Gastrocnemius medialis (tissue), 4 donors: Measurements from ENCODE around the gene PFKFB3. TPM values are rescaled to one million over a fixed set of nuclear protein-coding genes. Genes with fewer than 3 reads are reported as not detected.

ENCODE experiments used
- ATAC-seq, 2 donors: fragments of 150-250 bp; one replicate each; pipeline ENCODE4 v1.9.1; 2016
- DNase-seq, 2 donors: peaks; one replicate each; pipeline ENCODE4 v3.0.0-alpha.2; 2019
- H3K27ac ChIP-seq, 4 donors: fragments of 200-600 bp; sonication (generic); 1 replicate in 1 of 4; 2 replicates in 3 of 4; pipeline ENCODE4 v1.5.1; 2016 to 2018; ENCODE audit warnings: mild to moderate bottlenecking in 2 of 4, moderate library complexity in 1 of 4
- H3K27me3 ChIP-seq, 3 donors: fragments of 200-600 bp; sonication (generic) in 2 of 3; 1 replicate in 1 of 3; 2 replicates in 2 of 3; pipeline versions ENCODE4 v1.5.1 to v1.6.0; 2016 to 2019; ENCODE audit warnings: mild to moderate bottlenecking in 1 of 3, moderate library complexity in 1 of 3
- H3K36me3 ChIP-seq, 2 donors: fragments of 200-600 bp; sonication (generic) in 1 of 2; one replicate each; pipeline ENCODE4 v1.5.1; 2017 to 2018
- H3K4me1 ChIP-seq, 2 donors: fragments of 200-600 bp; sonication (generic) in 1 of 2; one replicate each; pipeline ENCODE4 v1.5.1; 2016 to 2017; ENCODE audit warnings: mild to moderate bottlenecking in 2 of 2
- H3K4me3 ChIP-seq, 4 donors: fragments of 200-600 bp; sonication (generic) in 3 of 4; 1 replicate in 1 of 4; 2 replicates in 3 of 4; pipeline ENCODE4 v1.5.1; 2016 to 2019; ENCODE audit warnings: mild to moderate bottlenecking in 2 of 4
- H3K9me3 ChIP-seq, 3 donors: fragments of 200-600 bp; sonication (generic) in 2 of 3; 1 replicate in 1 of 3; 2 replicates in 2 of 3; pipeline ENCODE4 v1.5.1; 2016 to 2019
- CTCF ChIP-seq, 5 experiments: fragments of 450-650 bp in 3 of 5; fragments of 200-600 bp in 2 of 5; sonication (generic) in 2 of 5; IDR thresholded peaks in 4 of 5; conservative IDR thresholded peaks in 1 of 5; 1 replicate in 4 of 5; 2 replicates in 1 of 5; pipeline ENCODE4 v1.5.1; 2016 to 2019; ENCODE audit warnings: antibody characterized with exemption in 5 of 5, mild to moderate bottlenecking in 3 of 5, moderate library complexity in 3 of 5
- POLR2A ChIP-seq, 2 donors: fragments of 450-650 bp; IDR thresholded peaks; one replicate each; pipeline ENCODE4 v1.6.1; 2017; ENCODE audit warnings: antibody characterized with exemption in 2 of 2, mild to moderate bottlenecking in 2 of 2, moderate library complexity in 2 of 2
- in situ Hi-C, 4 donors: fragments of 200-750 bp; cut with MboI; loops; one replicate each; pipeline versions ENCODE4 v1.15.0 to v1.8.0; 2017; ENCODE audit warnings: low sequenced_read_pairs in 4 of 4
- intact Hi-C: fragments of 100-400 bp; cut with DNase I; formaldehyde crosslinking; loops from one replicate; pipeline ENCODE4 v1.15.1; 2023; ENCODE audit warnings: low total_unique reads
- total RNA-seq, 4 donors: library from RNA; depleted of rRNA; stranded (reverse); fragments of >200 nt; gene quantifications; one replicate each; pipeline versions ENCODE4 v1.1.0 to v1.2.3, GENCODE V29; 2016

The PFKFB3 gene
- total RNA-seq, 4 donors from 2014 or later = 218 to 1,159 (median 337) TPM

- no peak for ATAC-seq
- H3K27ac ChIP-seq = peak overlapping the region in 2 of 4 donors; percentile 39 to 55
- in situ Hi-C loops = loop anchor here in 1 of 4 donors (10.0 kb wide), 1 partner anchor 187 kb away; no protein-coding TSS in a partner anchor
- H3K4me3 ChIP-seq = no peak overlapping the region
- intact Hi-C loops = no loop called here
- TF ChIP-seq POLR2A (IDR thresholded peaks at IDR 0.05) (no peak), CTCF (IDR thresholded peaks at IDR 0.05 in 4 of 5, conservative IDR thresholded peaks at IDR 0.05 in 1 of 5) (no peak)
- no peaks in the 10 kb centered on the region for H3K9me3 ChIP-seq
- H3K27me3 ChIP-seq = no peaks in the 10 kb centered on the region
- H3K36me3 ChIP-seq = peaks cover 31 to 99% of the 10 kb centered on the region in 2 donors
- no peak for DNase-seq
- peaks cover 0 to 17% of the 10 kb centered on the region in 2 donors for H3K4me1 ChIP-seq
Measured at GRCh38 chr10:6217611-6218010, 14.9 kb downstream of the PFKFB3 start.

GRCh38 chr10:6218692-6219493, 16.2 kb downstream of the PFKFB3 start:
- H3K27ac ChIP-seq = peak overlapping the region in 3 of 4 donors; percentile 29 to 61 (median 54)
- intact Hi-C loops (no loop called here), in situ Hi-C loops (loop anchor here in 1 of 4 donors (10.0 kb wide), 1 partner anchor 186 kb away; no protein-coding TSS in a partner anchor)
- H3K4me3 ChIP-seq = no peak overlapping the region
- TF ChIP-seq POLR2A (IDR thresholded peaks at IDR 0.05) (no peak), CTCF (IDR thresholded peaks at IDR 0.05 in 4 of 5, conservative IDR thresholded peaks at IDR 0.05 in 1 of 5) (no peak)
- peaks cover 0 to 5% of the 10 kb centered on the region in 2 donors for H3K4me1 ChIP-seq
- peak in 1 of 2 donors; percentile 56 for DNase-seq
- peak in 1 of 2 donors; percentile 69 for ATAC-seq
- H3K27me3 ChIP-seq = no peaks in the 10 kb centered on the region
- no peaks in the 10 kb centered on the region for H3K9me3 ChIP-seq
- H3K36me3 ChIP-seq = peaks cover 29 to 99% of the 10 kb centered on the region in 2 donors

- TF ChIP-seq CTCF (IDR thresholded peaks at IDR 0.05 in 4 of 5, conservative IDR thresholded peaks at IDR 0.05 in 1 of 5) (no peak), POLR2A (IDR thresholded peaks at IDR 0.05) (no peak)
- peak overlapping the region in 2 of 4 donors; percentile 29 to 61 for H3K27ac ChIP-seq
- no peaks in the 10 kb centered on the region for H3K9me3 ChIP-seq
- intact Hi-C loops (no loop called here), in situ Hi-C loops (loop anchor here in 1 of 4 donors (10.0 kb wide), 1 partner anchor 185 kb away; no protein-coding TSS in a partner anchor)
- no peak for DNase-seq
- no peaks in the 10 kb centered on the region for H3K27me3 ChIP-seq
- H3K4me3 ChIP-seq = no peak overlapping the region
- no peak for ATAC-seq
- peaks cover 0 to 1% of the 10 kb centered on the region in 2 donors for H3K4me1 ChIP-seq
- H3K36me3 ChIP-seq = peaks cover 23 to 99% of the 10 kb centered on the region in 2 donors
Measured at GRCh38 chr10:6219494-6219836, 16.7 kb downstream of the PFKFB3 start.

- no peak overlapping the region for H3K4me3 ChIP-seq
- H3K4me1 ChIP-seq = no peaks in the 10 kb centered on the region
- peak overlapping the region in 2 of 4 donors; percentile 35 to 61 for H3K27ac ChIP-seq
- intact Hi-C loops (no loop called here), in situ Hi-C loops (no loop called here)
- TF ChIP-seq CTCF (IDR thresholded peaks at IDR 0.05 in 4 of 5, conservative IDR thresholded peaks at IDR 0.05 in 1 of 5) = no peak
- no peak for TF ChIP-seq POLR2A (IDR thresholded peaks at IDR 0.05)
- no peaks in the 10 kb centered on the region for H3K27me3 ChIP-seq
- DNase-seq = no peak
- ATAC-seq = no peak
- H3K36me3 ChIP-seq = peaks cover 22 to 99% of the 10 kb centered on the region in 2 donors
- no peaks in the 10 kb centered on the region for H3K9me3 ChIP-seq
Measured at GRCh38 chr10:6220418-6221191, 17.9 kb downstream of the PFKFB3 start.
